Fibroblast of villous mesenchyme (primary cell): ENCODE measurements around the gene TLR6. TPM values are rescaled to one million over a fixed set of nuclear protein-coding genes. Genes with fewer than 3 reads are reported as not detected.

ENCODE experiments used
- DNase-seq: peaks from one replicate; pipeline ENCODE4 v3.0.0-alpha.2; 2010; ENCODE audit warnings: low read depth
- H3K4me3 ChIP-seq: 2 replicates; pipeline ENCODE4 v1.5.1; 2011; ENCODE audit warnings: low read depth, mild to moderate bottlenecking, low read length
- CTCF ChIP-seq: IDR thresholded peaks from 2 replicates; pipeline ENCODE4 v1.5.1; 2012; ENCODE audit warnings: low read depth, mild to moderate bottlenecking, low read length; ENCODE audit not compliant: insufficient read depth
- total RNA-seq: library from RNA; depleted of rRNA; stranded (reverse); fragments of >200 nt; gene quantifications from 2 replicates; pipeline ENCODE4 v1.2.3, GENCODE V29; 2012

Gene TLR6
- total RNA-seq, 1 donor = 3.0 TPM

GRCh38 chr4:38829237-38829636, 27.4 kb downstream of the TLR6 start:
- no peak overlapping the region for H3K4me3 ChIP-seq
- no peak for TF ChIP-seq CTCF
- no peak for DNase-seq

DNA sequence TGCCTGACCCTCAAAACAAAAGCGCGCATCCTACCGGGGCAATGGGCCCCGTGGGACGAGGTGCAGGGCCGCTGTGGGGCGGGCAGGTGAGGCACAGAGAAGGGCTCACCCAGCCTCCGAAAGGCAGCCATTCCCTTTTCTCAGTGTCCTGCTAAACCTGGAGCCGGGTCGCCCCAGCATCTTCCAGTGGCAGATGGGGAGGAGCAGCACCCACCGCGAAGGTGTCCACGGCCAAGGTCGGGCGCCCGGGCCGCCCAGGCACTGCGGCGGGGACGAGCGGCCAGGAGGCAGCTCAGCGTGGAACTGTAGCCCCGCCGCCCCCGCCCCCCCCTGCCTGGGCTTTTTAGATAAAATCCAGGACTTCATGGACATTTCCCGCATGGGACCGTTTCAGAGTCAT, 32.9 kb downstream of the TLR6 start:
- no peak for DNase-seq
- no peak for TF ChIP-seq CTCF
- no peak overlapping the region for H3K4me3 ChIP-seq

GRCh38 chr4:38822748-38823303, 33.8 kb downstream of the TLR6 start:
- H3K4me3 ChIP-seq = no peak overlapping the region
- no peak for TF ChIP-seq CTCF
- no peak for DNase-seq

- peak; percentile 42 for DNase-seq
- no peak overlapping the region for H3K4me3 ChIP-seq
- no peak for TF ChIP-seq CTCF
Measured at GRCh38 chr4:38821739-38822138, 34.9 kb downstream of the TLR6 start.

DNA sequence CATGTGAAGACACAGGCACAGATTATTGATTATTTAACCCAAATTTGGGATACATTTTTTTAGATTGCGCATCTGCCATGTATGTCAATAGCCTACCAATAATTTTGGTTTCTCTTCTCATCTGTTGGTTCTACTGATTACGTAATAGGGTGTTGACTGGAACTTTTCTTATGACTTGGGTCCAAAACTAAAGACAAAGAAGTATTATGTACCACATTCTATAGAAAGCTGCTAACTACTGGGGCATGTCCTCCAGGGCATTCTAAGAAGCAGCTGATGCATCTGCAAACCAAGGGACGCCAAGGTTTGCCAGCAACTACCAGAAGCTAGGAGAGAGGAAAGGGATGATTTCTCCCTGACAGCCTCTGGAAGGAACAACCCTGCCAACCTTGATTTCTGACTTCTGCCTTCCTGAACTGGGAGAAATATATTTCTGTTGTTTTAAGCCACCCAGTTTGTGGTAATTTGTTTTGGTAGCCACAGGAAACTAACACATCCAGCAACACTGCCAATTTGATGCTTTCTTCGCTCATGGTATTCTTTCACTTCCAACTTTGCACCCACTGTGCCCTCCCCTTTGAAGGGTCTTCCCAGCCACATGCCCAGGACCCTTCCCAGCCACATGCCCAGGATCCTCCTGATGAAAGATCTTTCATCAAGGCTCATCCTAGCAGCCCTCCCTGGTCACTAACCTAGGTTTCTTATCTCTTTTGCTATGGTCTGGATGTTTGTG, 36.1 kb downstream of the TLR6 start:
- TF ChIP-seq CTCF = no peak
- no peak for DNase-seq
- no peak overlapping the region for H3K4me3 ChIP-seq

- no peak overlapping the region for H3K4me3 ChIP-seq
- no peak for TF ChIP-seq CTCF
- DNase-seq = no peak
Measured at GRCh38 chr4:38819569-38819968, 37.0 kb downstream of the TLR6 start.

- no peak for DNase-seq
- no peak overlapping the region for H3K4me3 ChIP-seq
- no peak for TF ChIP-seq CTCF
Measured at GRCh38 chr4:38818441-38818976, 38.1 kb downstream of the TLR6 start.
